NCI-H2196 treated with DMSO at 0.1 percent for 48 hours (cell line): ENCODE measurements around the gene NPBWR2.
"Not testable (repeated sequence)": the region's sequence is repeated elsewhere in the genome, so short reads cannot be mapped to it uniquely, and the experiment has no call there.

ENCODE experiments used
- DNase-seq: peaks from one replicate; lab custom pipeline; 2025; ENCODE audit not compliant: unreplicated experiment; lab: John Stamatoyannopoulos, UW

The NPBWR2 gene

DNA sequence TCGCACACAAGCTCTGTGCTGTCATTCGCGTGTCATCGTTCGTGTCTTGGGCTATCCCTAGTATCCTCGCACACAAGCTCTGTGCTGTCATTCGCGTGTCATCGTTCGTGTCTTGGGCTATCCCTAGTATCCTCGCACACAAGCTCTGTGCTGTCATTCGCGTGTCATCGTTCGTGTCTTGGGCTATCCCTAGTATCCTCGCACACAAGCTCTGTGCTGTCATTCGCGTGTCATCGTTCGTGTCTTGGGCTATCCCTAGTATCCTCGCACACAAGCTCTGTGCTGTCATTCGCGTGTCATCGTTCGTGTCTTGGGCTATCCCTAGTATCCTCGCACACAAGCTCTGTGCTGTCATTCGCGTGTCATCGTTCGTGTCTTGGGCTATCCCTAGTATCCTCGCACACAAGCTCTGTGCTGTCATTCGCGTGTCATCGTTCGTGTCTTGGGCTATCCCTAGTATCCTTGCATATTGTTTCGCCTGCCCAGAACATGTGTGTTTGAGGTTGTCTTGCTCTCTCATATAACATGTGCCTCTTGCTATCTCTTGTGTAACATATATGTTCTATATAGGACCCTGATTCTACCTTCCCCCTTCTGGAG lies 20.0 kb downstream of the NPBWR2 start:
- DNase-seq, result not testable (repeated sequence)

GRCh38 chr20:64086801-64087200 lies 20.6 kb downstream of the NPBWR2 start:
- no peak for DNase-seq

DNA sequence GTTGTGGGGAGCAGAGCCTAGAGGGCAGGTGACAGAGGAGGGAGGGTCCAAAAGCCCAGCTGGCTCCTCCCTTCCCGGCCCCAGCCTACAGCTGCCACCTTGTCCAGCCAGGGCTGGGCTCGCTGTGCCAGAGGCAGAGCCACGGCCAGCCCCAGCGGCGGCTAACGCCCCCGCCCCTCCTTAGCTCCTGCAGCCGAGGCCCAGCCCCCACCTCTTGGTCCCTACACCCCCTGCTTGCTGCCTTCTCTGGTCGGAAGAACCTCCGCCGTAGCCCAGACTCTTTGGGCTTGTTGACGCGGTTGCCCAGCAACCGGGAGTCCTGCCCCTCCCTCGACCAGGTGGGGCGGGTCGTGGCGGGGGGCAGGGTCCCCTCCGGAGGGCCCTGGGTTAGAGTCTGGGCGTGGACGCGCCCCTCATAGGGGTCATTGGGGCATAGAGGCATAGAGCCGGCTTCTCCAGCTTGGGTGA lies 22.6 kb downstream of the NPBWR2 start:
- DNase-seq, result peak; percentile 21

DNA sequence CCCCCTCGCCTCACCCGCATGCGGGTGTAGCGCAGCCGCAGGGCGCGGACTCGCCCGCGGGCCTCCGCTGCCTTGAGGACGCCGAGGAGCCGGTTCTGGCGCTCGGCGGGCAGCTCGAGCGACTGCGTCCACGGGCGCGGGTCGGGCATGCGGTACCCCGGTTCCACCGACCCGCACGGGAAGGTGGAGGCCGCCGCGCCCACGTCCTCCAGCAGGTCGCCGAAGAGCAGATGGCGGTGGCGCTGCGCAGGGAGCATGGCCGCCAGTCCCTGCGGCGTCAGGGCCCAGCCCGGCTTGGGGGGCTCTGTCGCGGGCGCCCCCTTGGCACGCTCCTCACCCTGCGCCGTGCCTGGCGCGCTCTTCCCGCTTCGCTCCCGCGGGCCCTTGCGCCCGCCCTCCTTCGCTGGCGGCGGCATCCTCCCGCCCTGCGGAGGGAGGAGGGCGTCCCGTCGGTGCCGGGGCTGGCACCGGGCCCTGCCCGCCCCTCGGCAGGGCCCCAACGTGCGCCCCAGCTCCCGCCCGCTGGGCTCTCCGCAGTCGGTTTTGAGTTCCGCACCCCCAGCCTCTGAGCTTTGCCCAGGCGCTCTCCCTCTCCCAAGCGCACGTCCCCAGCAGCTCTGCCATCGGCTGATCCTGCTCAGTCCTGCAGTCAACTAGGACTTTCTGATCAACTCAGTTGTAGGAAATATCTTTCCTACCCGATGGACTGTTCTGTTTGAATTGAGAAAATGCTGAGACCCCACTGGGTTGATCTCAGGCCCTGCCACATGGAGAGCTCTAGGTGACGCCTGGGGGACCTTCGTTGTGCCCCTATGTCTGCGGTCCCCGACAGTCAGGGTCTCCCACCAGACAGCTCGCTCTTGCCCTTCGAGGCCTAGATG lies 23.3 kb downstream of the NPBWR2 start, which contains the start of gene LKAAEAR1:
Gene LKAAEAR1, minus strand, starts transcription at position 595 of the 881 bp plus-strand sequence. Its CDS starts 179 bp downstream, at position 416.
- no peak for DNase-seq

DNA sequence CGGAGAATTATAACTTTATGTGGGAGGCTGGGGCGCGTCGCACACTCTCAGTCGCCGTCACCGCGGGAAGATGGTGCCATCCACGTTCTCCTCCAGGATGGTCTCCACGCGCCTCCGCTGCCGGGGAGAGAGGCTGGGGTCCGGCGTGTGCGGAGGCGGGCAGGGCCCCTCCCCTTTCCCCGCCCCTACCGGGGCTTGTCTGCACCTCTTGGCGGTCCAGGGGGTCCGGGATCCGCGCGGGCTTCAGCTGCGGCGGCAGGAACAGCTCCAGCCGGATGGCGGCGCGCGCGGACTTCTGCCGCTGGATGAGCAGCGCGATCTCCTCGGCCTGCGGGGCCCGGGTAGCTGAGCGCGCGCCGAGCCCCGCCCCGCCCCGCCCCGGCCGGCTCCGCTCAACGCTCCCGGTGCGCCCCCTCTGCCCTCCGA lies 24.0 kb downstream of the NPBWR2 start:
- peak; percentile 77 for DNase-seq

- DNase-seq, result no peak
These were observed 24.5 kb downstream of the NPBWR2 start for GRCh38 chr20:64082820-64083377.

DNA sequence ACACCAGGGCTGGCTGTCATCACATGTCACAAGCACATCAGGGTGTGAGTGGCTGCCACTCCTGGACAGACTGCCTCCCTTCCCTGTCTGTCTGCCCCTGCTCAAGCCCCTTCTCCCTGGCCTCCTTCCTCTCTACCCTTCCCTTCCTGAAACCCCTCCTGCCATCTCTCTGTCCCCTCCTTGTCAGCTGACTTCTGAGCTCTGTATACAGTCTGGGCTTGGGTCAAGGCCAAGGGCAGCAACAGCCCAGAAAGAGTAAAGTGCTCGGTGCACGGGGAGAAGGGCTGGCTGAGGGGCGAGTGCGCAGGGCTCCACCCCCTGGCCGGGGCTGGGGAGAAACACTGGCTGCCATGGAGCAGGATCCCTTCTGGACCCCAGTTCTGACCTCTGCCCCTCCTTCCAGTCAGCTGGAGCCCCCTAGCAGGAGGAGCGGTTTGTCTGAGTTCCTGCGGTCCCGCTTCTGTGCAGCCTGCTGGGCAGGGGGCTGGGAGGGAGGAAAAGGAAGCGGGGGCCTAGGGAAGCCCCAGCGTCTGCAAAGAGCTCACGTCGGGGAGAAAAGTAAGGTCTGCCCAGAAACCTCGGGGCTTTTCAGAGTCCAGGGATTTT lies 25.1 kb downstream of the NPBWR2 start:
- DNase-seq, result no peak

GRCh38 chr20:64081624-64081964 lies 25.8 kb downstream of the NPBWR2 start:
- no peak for DNase-seq

DNA sequence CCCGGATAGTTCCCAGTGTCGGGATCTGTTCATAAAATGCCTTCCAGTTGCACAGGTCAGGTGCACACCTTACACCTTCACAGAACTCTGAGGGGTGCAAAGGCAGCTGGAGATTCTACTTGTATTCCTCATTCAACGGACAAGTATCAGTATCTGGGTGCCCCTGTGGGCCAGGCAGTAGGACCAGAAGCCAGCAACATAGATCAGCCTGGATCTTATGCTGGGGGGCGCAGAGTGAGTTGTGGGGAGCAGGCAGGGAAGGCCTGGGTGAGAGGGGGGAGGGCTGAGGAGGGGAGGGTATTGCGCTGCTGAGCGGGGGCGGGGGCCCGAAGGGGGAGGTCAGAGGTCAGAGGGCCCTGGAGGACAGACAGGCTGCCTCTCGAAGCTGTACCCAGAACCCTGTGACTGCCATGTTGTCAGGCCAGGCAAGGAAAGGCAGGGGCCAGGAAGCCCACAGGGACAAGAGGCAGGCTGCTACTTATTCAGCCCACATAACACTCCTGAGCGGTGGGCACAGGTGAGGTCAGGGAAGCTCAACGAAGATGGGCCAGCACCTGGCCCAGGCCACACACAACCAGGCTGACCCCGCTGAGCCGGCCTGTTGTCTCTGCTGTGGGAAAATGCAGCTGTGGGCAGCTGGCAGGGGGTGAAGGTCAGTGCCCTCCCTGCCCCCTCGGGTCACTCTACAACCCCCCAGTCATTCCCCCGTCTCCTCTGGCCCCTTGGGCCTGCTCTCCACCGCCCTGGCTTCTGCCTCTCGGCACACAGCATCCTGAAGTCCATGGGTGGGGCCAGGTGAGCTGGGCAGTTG lies 26.3 kb downstream of the NPBWR2 start:
- DNase-seq, result no peak

DNA sequence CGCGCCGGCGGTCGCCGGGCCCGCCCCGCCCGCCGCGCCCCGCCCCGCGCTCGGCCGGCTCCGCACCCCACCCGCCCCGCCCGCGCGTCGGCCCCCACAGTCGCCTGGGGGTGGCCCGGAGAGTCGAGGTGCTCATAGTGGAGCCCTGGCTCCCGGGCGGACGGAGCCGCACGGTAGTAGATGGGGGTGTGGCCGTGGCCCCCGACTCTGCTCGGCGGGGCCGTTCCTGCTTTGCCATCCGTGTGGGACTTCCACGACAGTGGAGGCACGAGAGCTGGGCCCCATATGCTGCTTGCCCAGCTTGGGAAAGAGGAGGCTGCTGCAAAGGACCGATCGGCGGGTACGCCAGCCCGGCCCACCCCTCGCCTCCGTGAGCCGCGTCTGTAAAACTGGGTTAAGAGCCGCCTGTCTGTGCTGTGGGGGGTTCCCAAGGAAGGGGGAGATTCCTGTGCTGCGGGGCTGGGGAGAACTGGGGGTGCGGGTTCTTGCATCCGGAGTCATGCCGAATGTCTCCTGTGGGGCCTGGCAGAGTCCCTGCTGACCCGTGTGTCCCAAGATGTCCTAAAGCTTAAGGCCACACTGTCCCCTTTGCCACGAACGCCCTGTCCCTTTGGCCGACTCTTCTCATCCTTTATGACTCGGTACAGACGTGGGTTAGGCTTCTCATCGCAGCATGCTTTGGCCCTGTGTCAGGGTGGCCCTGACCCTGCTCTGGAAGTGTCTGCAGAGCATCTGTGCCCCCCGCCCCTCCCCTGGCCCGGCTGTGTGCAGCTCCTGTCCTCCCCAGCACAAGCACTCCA lies 27.2 kb downstream of the NPBWR2 start, which contains the start of gene OPRL1:
Gene OPRL1, plus strand, starts transcription at position 70 of the 800 bp plus-strand sequence. CDS start 12,639 bp downstream, outside the sequence.
- no peak for DNase-seq

DNA sequence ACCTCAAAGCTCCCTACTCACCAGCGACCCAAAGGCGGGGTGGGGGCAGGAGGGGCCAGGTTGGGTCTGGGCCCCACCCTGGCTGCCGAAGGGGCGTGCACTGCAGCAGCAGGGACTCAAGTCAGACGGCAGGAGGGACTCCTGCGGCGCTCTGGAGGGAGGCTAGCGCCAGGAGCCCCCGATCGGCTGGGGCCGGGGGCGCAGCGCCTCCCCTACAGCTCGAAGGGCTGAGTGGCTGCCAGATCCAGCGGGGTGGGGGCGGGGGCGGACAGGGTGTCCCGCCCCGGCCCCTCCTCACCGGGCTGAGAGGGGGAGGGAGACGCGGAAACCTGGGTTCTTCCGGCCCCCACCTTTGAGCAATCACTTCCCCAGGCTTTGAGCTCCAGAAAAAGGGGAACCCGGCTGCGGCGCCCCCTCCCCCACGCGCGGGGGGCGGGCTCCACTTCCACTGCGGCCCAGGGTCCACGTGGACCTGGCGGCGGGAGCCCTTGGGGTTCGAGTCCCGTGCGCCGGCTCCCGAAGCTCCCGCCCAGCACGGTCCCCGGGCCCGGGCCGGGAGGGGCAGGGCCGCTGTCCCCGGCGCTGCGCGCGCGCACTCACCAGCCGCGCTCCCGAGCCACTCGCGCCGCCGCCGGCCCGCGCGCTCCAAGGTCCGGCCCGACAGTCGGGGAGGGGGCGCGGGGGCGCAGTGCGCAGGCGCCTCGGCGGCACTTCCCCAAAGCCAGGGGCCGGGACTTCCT lies 27.9 kb downstream of the NPBWR2 start, which contains the start of gene RGS19:
Gene RGS19, minus strand, starts transcription at position 246 of the 740 bp plus-strand sequence. CDS start 2,632 bp downstream, outside the sequence.
- DNase-seq, result peak; percentile 64

DNA sequence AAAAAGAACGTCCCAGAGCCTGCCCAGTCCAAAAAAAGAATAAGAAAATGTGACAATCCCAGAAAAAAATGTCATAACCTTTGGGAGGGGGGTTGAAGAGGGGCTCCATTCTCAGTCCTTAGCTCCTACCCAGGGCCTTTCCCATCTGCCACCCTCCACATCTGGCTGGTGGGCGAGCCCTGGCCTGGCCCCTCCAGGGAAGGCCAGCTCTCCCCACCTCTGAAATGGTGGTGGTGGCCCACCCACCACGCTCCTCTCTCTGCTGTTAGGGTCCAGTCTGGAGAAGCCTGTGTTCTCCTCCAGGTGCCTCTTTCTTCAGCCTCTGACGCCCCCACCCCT lies 28.5 kb downstream of the NPBWR2 start:
- DNase-seq, result no peak

GRCh38 chr20:64077876-64078551 lies 29.4 kb downstream of the NPBWR2 start:
- no peak for DNase-seq

DNA sequence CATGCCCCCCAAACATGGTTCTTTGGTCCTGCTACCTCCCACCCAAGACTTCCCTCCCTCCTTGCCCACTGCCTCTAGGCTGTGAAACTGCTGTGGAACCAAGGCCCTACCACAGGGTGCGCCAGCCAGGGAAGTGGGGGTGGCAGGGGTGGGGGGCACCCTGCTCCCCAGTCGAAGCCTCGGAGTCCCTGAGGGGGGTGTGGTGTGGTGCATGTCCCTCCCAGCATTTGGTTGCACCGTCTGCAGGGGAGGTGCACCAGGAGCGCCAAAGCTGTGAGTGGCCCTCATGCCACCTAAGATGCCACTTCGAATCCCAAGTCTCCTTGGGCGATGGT lies 29.9 kb downstream of the NPBWR2 start:
- no peak for DNase-seq

DNA sequence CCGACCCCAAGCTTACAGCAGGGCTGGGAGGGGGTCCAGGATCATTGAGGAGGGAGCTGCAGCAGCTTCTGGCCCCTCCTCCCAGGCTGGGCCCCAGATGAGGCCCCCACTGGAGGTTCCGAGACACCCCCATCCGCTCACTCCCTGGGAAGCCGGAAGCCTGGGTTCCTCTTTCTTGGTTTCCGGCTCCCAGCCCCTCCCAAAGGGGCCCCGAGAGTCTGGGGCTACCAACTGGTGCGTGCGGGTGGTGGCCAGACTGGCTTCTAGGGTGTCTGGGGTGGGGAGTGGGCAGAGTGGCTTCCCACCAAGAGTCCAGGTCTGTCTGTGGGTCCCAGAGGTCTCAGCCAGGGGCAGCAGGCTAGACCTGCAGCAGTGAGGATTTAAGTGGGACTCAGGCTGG lies 30.3 kb downstream of the NPBWR2 start:
- no peak for DNase-seq

DNA sequence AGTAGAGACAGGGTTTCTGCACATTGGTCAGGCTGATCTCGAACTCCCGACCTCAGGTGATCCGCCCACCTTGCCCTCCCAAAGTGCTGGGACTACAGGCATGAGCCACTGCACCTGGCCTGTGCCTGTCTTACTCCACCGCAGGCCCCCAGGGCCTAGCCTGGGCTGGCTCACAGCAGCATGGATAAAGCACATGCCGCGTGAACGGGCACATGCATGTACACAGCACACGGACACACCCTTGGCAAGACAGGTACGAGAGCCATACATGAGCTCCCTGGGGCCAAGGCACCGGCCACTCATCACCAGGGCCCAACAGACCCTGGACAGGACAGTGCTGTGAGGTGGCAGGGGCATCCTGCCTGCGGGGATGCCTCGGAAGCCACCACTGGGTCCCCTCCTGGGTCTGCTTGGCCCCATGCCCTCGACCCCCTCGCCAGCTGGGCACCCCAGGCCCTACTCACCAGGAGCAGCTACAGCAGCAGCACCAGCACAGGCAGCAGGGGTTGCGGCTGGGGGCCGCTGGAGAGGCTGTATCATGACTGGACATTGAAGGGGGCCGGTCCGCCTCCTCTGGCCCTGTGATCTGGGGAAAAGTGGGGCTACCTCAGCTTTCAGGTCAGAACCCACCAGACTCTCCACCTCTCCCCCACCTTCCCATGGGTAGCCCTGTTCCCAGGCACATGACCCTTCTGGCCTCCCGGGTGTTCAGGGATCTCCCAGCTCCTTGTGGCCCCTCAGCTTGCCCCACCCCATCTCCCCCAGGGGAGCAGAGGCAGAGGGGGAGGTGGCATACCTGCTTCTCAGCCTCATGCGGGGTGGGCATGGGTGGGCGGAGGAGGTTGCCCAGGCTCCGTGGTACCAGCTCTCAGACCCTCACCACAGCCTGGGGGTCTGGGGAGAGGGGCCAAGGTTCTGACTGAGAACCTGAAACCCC lies 31.0 kb downstream of the NPBWR2 start:
- DNase-seq, result no peak

GRCh38 chr20:64075556-64075955 lies 31.8 kb downstream of the NPBWR2 start:
- no peak for DNase-seq

DNA sequence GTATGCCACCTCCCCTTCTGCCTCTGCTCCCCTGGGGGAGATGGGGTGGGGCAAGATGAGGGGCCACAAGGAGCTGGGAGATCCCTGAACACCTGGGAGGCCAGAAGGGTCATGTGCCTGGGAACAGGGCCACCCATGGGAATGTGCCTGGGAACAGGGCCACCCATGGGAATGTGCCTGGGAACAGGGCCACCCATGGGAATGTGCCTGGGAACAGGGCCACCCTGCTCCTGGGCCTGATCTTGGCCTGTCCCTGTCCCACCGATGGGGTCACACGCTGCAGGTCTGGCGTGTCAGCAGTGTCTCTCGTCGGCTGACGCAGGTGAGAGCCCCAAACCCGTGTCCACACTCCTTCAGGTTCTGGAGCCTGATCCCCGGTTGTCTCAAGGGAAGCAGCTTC lies 32.4 kb downstream of the NPBWR2 start:
- DNase-seq, result no peak
